Limb (tissue), 2 donors: ENCODE measurements around the gene SCAMP5.

Experiments used
- DNase-seq, 2 donors: peaks; one replicate each; pipeline ENCODE4 v3.0.0-alpha.2; 2016; ENCODE audit errors: extremely low spot score in 2 of 2

SCAMP5 gene

GRCh38 chr15:75068748-75069147 is 73.4 kb downstream of the SCAMP5 start:
- DNase-seq: no peak

GRCh38 chr15:75069301-75069925 is 74.0 kb downstream of the SCAMP5 start:
- DNase-seq: no peak

GRCh38 chr15:75070674-75071073 is 75.3 kb downstream of the SCAMP5 start:
- no peak for DNase-seq
